ENCODE results near the gene CDK14.
A peak's percentile ranks its signal among the peaks of the same experiment; 100 is the strongest.
"Not testable (repeated sequence)": the region's sequence is repeated elsewhere in the genome, so short reads cannot be mapped to it uniquely, and the experiment has no call there.

Gene CDK14

GRCh38 chr7:90920336-90920735, 324.2 kb downstream of the CDK14 start:
- Mint-ChIP-seq H3K36me3 (ENCODE audit: low read depth) (no peaks in the 10 kb centered on the region), H3K27me3 (ENCODE audit: low read depth) (no peaks in the 10 kb centered on the region), H3K9me3 (no peaks in the 10 kb centered on the region), H3K4me3 (no peak overlapping the region), H3K27ac (no peak overlapping the region), H3K4me1 (ENCODE audit: low read depth) (no peaks in the 10 kb centered on the region)
- DNase-seq (ENCODE audit: low spot score): no peak

DNA sequence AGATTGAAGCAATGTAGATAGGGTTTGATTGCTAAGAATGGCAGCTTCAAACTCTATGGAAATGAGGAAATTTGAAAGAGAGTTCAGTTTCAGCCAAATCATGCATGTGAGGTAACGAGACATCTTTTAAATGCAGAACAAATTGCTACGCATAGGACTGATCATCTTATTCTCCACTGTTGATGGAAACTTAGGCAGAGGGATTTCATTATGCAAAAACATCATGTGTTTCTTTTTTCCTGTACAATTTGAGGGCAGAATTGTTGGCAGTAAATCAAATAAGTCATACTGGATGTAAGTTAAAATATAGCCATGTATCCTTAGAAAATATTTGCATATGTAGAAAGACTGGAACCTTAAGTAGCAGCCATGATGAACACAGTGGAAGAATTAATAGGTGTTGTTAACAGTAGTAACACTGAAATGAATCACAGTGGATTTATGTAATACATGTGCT, 327.4 kb downstream of the CDK14 start:
- Mint-ChIP-seq H3K4me1 (ENCODE audit: low read depth) (no peaks in the 10 kb centered on the region), H3K27ac (no peak overlapping the region)

DNA sequence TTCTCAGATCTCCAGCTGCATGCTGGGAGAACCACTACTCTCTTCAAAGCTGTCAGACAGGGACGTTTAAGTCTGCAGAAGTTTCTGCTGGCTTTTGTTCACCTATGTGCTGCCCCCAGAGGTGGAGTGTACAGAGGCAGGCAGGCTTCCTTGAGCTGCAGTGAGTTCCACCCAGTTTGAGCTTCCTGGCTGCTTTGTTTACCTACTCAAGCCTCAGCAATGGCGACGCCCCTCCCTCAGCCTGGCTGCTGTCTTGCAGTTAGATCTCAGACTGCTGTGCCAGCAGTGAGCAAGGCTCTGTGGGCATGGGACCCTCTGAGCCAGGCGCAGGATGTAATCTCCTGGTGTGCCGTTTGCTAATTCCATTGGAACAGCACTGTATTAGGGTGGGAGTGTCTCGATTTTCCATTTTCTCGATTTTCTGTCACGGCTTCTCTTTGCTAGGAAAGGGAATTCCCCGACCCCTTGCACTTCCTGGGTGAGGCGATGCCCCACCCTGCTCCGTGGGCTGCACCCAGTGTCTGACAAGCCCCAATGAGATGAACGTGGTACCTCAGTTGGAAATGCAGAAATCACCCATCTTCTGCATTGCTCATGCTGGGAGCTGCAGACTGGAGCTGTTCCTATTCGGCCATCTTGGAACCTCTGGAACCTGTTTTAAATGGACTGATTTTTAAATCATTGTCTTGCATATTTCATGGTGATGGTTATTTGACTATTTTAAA, 332.7 kb downstream of the CDK14 start:
- peak overlapping the region; percentile 2 for H3K27ac Mint-ChIP-seq
- not testable (repeated sequence) for H3K27me3 Mint-ChIP-seq (ENCODE audit: low read depth); H3K9me3 Mint-ChIP-seq; H3K36me3 Mint-ChIP-seq (ENCODE audit: low read depth); DNase-seq (ENCODE audit: low spot score); H3K4me1 Mint-ChIP-seq (ENCODE audit: low read depth)
- peak overlapping the region; percentile 46 for H3K4me3 Mint-ChIP-seq

More for the DNA sequence above, 327.4 kb downstream of the CDK14 start:
- H3K36me3 Mint-ChIP-seq (ENCODE audit: low read depth): no peaks in the 10 kb centered on the region
- no peaks in the 10 kb centered on the region for H3K27me3 Mint-ChIP-seq (ENCODE audit: low read depth)
- H3K4me3 Mint-ChIP-seq: no peak overlapping the region
- DNase-seq (ENCODE audit: low spot score): no peak
- H3K9me3 Mint-ChIP-seq: no peaks in the 10 kb centered on the region

- H3K4me1 Mint-ChIP-seq (ENCODE audit: low read depth): peaks cover 2% of the 10 kb centered on the region
- no peak overlapping the region for H3K4me3 Mint-ChIP-seq
Observed at GRCh38 chr7:90931986-90932916, 336.1 kb downstream of the CDK14 start.

GRCh38 chr7:90933041-90933440, 336.9 kb downstream of the CDK14 start:
- H3K27ac Mint-ChIP-seq: no peak overlapping the region
- H3K36me3 Mint-ChIP-seq (ENCODE audit: low read depth): no peaks in the 10 kb centered on the region
- DNase-seq (ENCODE audit: low spot score): no peak
- peaks cover 2% of the 10 kb centered on the region for H3K4me1 Mint-ChIP-seq (ENCODE audit: low read depth)
- no peak overlapping the region for H3K4me3 Mint-ChIP-seq
- H3K27me3 Mint-ChIP-seq (ENCODE audit: low read depth): no peaks in the 10 kb centered on the region
- no peaks in the 10 kb centered on the region for H3K9me3 Mint-ChIP-seq

More at GRCh38 chr7:90931986-90932916, 336.1 kb downstream of the CDK14 start:
- no peaks in the 10 kb centered on the region for H3K9me3 Mint-ChIP-seq
- no peaks in the 10 kb centered on the region for H3K27me3 Mint-ChIP-seq (ENCODE audit: low read depth)
- DNase-seq (ENCODE audit: low spot score): no peak
- H3K27ac Mint-ChIP-seq: no peak overlapping the region
- H3K36me3 Mint-ChIP-seq (ENCODE audit: low read depth): no peaks in the 10 kb centered on the region

- DNase-seq (ENCODE audit: low spot score): no peak
- no peaks in the 10 kb centered on the region for H3K9me3 Mint-ChIP-seq
- H3K4me1 Mint-ChIP-seq (ENCODE audit: low read depth): peaks cover 2% of the 10 kb centered on the region
- H3K27me3 Mint-ChIP-seq (ENCODE audit: low read depth): no peaks in the 10 kb centered on the region
- H3K4me3 Mint-ChIP-seq: no peak overlapping the region
- H3K36me3 Mint-ChIP-seq (ENCODE audit: low read depth): no peaks in the 10 kb centered on the region
- no peak overlapping the region for H3K27ac Mint-ChIP-seq
Observed at GRCh38 chr7:90933984-90934383, 337.9 kb downstream of the CDK14 start.

DNA sequence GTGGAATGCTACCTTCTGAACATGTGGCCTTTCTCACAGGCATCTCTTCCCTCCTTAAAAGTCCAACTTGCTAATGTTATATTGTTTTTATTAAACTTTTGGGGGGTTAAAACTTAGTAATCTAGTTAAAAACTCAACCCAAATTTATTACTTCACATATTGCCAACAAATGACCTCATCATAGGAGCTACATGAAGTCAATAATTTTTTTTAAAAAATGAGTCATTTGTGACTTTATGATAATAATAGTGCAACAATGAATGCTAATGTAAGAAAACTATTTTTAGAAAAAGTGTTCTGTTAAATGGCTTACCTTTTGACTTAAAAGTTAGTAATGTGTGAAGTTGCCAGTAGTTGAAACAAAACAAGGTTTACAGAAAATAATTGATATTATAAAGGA, 342.2 kb downstream of the CDK14 start:
- Mint-ChIP-seq H3K36me3 (ENCODE audit: low read depth) (no peaks in the 10 kb centered on the region), H3K27me3 (ENCODE audit: low read depth) (no peaks in the 10 kb centered on the region), H3K27ac (no peak overlapping the region), H3K4me1 (ENCODE audit: low read depth) (no peaks in the 10 kb centered on the region), H3K9me3 (no peaks in the 10 kb centered on the region), H3K4me3 (no peak overlapping the region)
- DNase-seq (ENCODE audit: low spot score): no peak

DNA sequence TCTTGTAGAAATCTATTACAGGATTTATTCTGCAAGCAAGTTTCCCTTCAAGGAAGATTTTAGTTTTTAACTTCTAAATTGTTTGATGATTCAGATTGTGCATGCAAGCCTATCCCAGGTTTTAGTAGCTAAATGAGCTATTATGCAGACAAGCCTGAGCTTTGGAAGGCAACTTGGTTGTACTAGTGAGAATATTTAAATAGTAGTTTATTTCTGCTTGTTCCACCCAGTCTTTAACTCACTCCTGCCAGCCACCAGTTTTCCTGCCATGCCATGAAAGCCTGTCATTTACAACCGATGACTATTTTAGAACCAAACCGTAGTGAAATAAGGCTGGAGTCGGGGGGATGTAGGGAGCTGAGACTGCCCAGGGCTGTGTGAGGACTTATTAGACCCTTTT, 343.5 kb downstream of the CDK14 start:
- Mint-ChIP-seq H3K4me3 (no peak overlapping the region), H3K27me3 (ENCODE audit: low read depth) (no peaks in the 10 kb centered on the region), H3K36me3 (ENCODE audit: low read depth) (no peaks in the 10 kb centered on the region), H3K9me3 (no peaks in the 10 kb centered on the region), H3K4me1 (ENCODE audit: low read depth) (no peaks in the 10 kb centered on the region), H3K27ac (no peak overlapping the region)
- no peak for DNase-seq (ENCODE audit: low spot score)

GRCh38 chr7:90944021-90944420, 347.9 kb downstream of the CDK14 start:
- no peak overlapping the region for H3K27ac Mint-ChIP-seq
- H3K4me1 Mint-ChIP-seq (ENCODE audit: low read depth): no peaks in the 10 kb centered on the region

DNA sequence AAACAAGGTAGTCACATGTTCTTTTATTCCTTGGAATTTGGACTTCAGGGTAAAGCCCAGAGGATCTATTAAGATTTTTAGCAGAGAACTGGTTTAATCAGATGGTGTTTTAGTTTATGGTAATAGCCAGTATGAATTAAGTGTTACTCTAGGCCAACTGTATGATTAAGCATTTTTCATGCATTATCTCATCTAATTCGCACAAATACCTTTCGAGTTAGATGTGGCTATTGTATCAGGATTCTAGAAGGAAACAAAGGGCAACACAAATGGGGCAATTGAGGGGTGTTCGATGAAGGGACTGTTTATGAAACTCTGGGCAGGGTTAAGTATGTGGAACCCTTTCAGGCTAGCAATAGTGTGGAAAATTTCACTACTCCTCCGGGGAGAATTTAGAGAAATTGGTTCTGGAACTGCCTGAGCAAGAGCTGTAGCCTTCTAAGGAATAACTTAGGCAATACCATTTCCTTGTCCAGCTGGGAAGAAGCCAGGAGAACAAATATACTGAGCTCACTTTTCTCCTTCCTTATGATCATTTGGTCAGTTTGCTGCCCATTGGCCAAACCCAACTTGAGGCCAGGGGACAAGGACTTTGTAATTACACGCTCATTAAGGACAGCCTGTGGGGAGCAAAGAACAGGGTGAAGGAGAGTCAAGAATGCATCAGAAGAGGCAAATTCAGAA, 349.1 kb downstream of the CDK14 start:
- Mint-ChIP-seq H3K4me3 (no peak overlapping the region), H3K27me3 (ENCODE audit: low read depth) (no peaks in the 10 kb centered on the region), H3K36me3 (ENCODE audit: low read depth) (no peaks in the 10 kb centered on the region), H3K9me3 (no peaks in the 10 kb centered on the region), H3K27ac (no peak overlapping the region), H3K4me1 (ENCODE audit: low read depth) (no peaks in the 10 kb centered on the region)
- no peak for DNase-seq (ENCODE audit: low spot score)

More at GRCh38 chr7:90944021-90944420, 347.9 kb downstream of the CDK14 start:
- H3K36me3 Mint-ChIP-seq (ENCODE audit: low read depth): no peaks in the 10 kb centered on the region
- H3K27me3 Mint-ChIP-seq (ENCODE audit: low read depth): no peaks in the 10 kb centered on the region
- H3K9me3 Mint-ChIP-seq: no peaks in the 10 kb centered on the region
- DNase-seq (ENCODE audit: low spot score): no peak
- no peak overlapping the region for H3K4me3 Mint-ChIP-seq

- no peaks in the 10 kb centered on the region for H3K9me3 Mint-ChIP-seq
- H3K4me3 Mint-ChIP-seq: no peak overlapping the region
- no peaks in the 10 kb centered on the region for H3K4me1 Mint-ChIP-seq (ENCODE audit: low read depth)
- no peaks in the 10 kb centered on the region for H3K27me3 Mint-ChIP-seq (ENCODE audit: low read depth)
- H3K36me3 Mint-ChIP-seq (ENCODE audit: low read depth): no peaks in the 10 kb centered on the region
- no peak for DNase-seq (ENCODE audit: low spot score)
- H3K27ac Mint-ChIP-seq: no peak overlapping the region
Observed at GRCh38 chr7:90946730-90947501, 350.8 kb downstream of the CDK14 start.

DNA sequence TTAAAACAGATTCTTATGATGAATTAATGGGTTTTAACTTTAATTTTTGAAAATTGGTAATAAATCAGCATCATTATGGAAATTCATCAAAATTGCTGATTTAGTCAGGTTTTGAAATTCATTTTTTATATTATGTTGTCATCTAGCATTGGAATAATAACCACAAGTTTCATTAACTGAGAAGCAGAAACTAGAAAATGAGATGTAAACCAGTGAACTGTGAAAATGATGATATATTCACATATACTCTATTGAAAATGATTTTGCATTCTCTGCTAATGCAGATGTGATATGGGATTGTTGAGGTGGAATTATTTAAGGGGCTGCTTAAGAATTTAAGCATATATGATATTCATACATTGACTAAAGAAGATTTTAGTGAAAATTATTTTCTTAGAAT, 352.0 kb downstream of the CDK14 start:
- no peak for DNase-seq (ENCODE audit: low spot score)
- no peak overlapping the region for H3K27ac Mint-ChIP-seq
- no peaks in the 10 kb centered on the region for H3K9me3 Mint-ChIP-seq
- no peaks in the 10 kb centered on the region for H3K27me3 Mint-ChIP-seq (ENCODE audit: low read depth)
- H3K4me1 Mint-ChIP-seq (ENCODE audit: low read depth): no peaks in the 10 kb centered on the region
- H3K36me3 Mint-ChIP-seq (ENCODE audit: low read depth): no peaks in the 10 kb centered on the region
- H3K4me3 Mint-ChIP-seq: no peak overlapping the region

DNA sequence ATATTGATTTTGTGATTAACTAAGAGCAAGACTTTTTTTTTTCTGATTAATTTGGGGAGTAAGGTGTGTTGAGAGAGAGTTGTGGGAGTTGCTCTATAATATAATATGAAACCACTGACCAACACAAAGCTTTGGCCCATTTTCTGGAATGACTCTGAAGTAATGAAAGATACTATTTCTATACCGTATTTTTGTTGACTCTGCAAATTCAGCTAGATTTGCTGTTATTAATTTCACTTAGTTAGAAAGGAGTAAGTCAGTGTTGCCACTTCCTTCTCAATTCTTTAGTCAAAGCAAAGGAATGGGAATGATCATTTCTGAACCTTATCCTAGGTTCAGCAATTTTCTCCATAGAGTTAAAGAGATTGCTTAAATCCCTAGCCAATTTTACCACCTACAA, 355.1 kb downstream of the CDK14 start:
- DNase-seq (ENCODE audit: low spot score): no peak
- Mint-ChIP-seq H3K27me3 (ENCODE audit: low read depth) (no peaks in the 10 kb centered on the region), H3K27ac (no peak overlapping the region), H3K36me3 (ENCODE audit: low read depth) (no peaks in the 10 kb centered on the region), H3K4me1 (ENCODE audit: low read depth) (no peaks in the 10 kb centered on the region), H3K9me3 (no peaks in the 10 kb centered on the region), H3K4me3 (no peak overlapping the region)
